ENCODE measurements around the gene MRPL36. TPM values are rescaled to one million over a fixed set of nuclear protein-coding genes. Genes with fewer than 3 reads are reported as not detected.

Gene MRPL36
- total and polyA plus RNA-seq, 12 donors = 43.4 to 126 (median 49.8) TPM

- no peak for DNase-seq
- 70 to 74% methylated on average over 14 of the region's 14 CpGs for WGBS, 2 donors
Measured at GRCh38 chr5:1755321-1755949, 44.2 kb downstream of the MRPL36 start.

GRCh38 chr5:1754531-1755220, 45.0 kb downstream of the MRPL36 start:
- TF ChIP-seq CTCF (IDR thresholded peaks at IDR 0.05) = no peak
- Histone ChIP-seq H3K27ac (no peak overlapping the region), H3K27me3 (peaks cover 0 to 23% (median 5%) of the 10 kb centered on the region in 7 donors), H3K9me3 (peaks cover 0 to 7% (median 0%) of the 10 kb centered on the region in 11 donors), H3K36me3 (no peaks in the 10 kb centered on the region), H3K4me3 (no peak overlapping the region), H3K4me1 (no peaks in the 10 kb centered on the region)
- ATAC-seq (no peak), DNase-seq (no peak)
- intact Hi-C loops (cut with DNase I) = no loop called here
- 73 to 79% methylated on average over 14 of the region's 14 CpGs for WGBS, 2 donors

More at GRCh38 chr5:1755321-1755949, 44.2 kb downstream of the MRPL36 start:
- intact Hi-C loops (cut with DNase I) = no loop called here
- no peak for ATAC-seq
- no peak for TF ChIP-seq CTCF (IDR thresholded peaks at IDR 0.05)
- Histone ChIP-seq H3K4me3 (no peak overlapping the region), H3K27me3 (peaks cover 0 to 24% (median 5%) of the 10 kb centered on the region in 7 donors), H3K36me3 (no peaks in the 10 kb centered on the region), H3K27ac (no peak overlapping the region), H3K9me3 (peaks cover 0 to 7% (median 0%) of the 10 kb centered on the region in 11 donors), H3K4me1 (no peaks in the 10 kb centered on the region)

GRCh38 chr5:1753490-1753889, 46.1 kb downstream of the MRPL36 start:
- H3K36me3 ChIP-seq = no peaks in the 10 kb centered on the region
- TF ChIP-seq CTCF (IDR thresholded peaks at IDR 0.05) = no peak
- DNase-seq (no peak), ATAC-seq (no peak)
- H3K9me3 ChIP-seq = peaks cover 0 to 5% (median 0%) of the 10 kb centered on the region in 11 donors
- intact Hi-C loops (cut with DNase I) = no loop called here
- H3K4me3 ChIP-seq = no peak overlapping the region
- no peaks in the 10 kb centered on the region for H3K4me1 ChIP-seq
- WGBS, 2 donors = 74 to 88% methylated on average over 8 of the region's 8 CpGs
- H3K27ac ChIP-seq = no peak overlapping the region
- peaks cover 0 to 19% (median 5%) of the 10 kb centered on the region in 7 donors for H3K27me3 ChIP-seq

- 67 to 79% methylated on average over 16 of the region's 16 CpGs for WGBS, 2 donors
- DNase-seq = no peak
- intact Hi-C loops (cut with DNase I) = no loop called here
- ATAC-seq = no peak
- no peaks in the 10 kb centered on the region for H3K36me3 ChIP-seq
- H3K9me3 ChIP-seq = no peaks in the 10 kb centered on the region
- no peak overlapping the region for H3K27ac ChIP-seq
- TF ChIP-seq CTCF (IDR thresholded peaks at IDR 0.05) = no peak
- H3K27me3 ChIP-seq = peaks cover 0 to 19% (median 5%) of the 10 kb centered on the region in 7 donors
- H3K4me3 ChIP-seq = no peak overlapping the region
- H3K4me1 ChIP-seq = no peaks in the 10 kb centered on the region
Measured at GRCh38 chr5:1752881-1753280, 46.8 kb downstream of the MRPL36 start.

All from heart right ventricle (tissue), 16 donors.